GM12875 (cell line): ENCODE data around the gene NUP210.

Experiments
- H3K4me3 ChIP-seq: one replicate; pipeline ENCODE4 v1.5.1; 2011; ENCODE audit warnings: low read depth, low read length, control low read depth
- TF ChIP-seq, protein P1 (sequence below): IDR thresholded peaks from 2 replicates; pipeline ENCODE4 v1.5.1; 2011; ENCODE audit warnings: low read depth, mild to moderate bottlenecking, control low read depth, inconsistent platforms, low read length, moderate library complexity, borderline replicate concordance; ENCODE audit not compliant: insufficient read depth

Gene NUP210

DNA sequence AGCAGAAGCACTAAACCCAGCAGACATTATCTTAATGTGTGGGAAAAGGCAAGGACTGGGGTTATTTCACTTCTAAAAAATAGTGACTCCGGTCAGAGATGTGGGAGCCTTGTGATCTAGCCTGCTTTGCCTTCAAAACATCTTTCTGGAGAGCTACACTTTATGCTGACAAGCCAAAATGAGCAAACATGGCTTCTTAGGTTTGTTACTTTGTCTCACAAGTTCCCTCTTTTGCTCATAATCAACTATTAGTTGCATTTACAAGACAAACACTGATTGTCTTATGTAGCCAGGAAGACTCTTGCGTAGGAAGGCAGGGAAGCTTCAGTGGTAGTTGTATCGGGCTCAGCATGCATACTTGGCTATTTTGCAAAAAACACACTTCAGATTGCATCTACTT is 129.2 kb downstream of the NUP210 start:
- no peak overlapping the region for H3K4me3 ChIP-seq
- TF ChIP-seq, protein P1, sequence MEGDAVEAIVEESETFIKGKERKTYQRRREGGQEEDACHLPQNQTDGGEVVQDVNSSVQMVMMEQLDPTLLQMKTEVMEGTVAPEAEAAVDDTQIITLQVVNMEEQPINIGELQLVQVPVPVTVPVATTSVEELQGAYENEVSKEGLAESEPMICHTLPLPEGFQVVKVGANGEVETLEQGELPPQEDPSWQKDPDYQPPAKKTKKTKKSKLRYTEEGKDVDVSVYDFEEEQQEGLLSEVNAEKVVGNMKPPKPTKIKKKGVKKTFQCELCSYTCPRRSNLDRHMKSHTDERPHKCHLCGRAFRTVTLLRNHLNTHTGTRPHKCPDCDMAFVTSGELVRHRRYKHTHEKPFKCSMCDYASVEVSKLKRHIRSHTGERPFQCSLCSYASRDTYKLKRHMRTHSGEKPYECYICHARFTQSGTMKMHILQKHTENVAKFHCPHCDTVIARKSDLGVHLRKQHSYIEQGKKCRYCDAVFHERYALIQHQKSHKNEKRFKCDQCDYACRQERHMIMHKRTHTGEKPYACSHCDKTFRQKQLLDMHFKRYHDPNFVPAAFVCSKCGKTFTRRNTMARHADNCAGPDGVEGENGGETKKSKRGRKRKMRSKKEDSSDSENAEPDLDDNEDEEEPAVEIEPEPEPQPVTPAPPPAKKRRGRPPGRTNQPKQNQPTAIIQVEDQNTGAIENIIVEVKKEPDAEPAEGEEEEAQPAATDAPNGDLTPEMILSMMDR = no peak

DNA sequence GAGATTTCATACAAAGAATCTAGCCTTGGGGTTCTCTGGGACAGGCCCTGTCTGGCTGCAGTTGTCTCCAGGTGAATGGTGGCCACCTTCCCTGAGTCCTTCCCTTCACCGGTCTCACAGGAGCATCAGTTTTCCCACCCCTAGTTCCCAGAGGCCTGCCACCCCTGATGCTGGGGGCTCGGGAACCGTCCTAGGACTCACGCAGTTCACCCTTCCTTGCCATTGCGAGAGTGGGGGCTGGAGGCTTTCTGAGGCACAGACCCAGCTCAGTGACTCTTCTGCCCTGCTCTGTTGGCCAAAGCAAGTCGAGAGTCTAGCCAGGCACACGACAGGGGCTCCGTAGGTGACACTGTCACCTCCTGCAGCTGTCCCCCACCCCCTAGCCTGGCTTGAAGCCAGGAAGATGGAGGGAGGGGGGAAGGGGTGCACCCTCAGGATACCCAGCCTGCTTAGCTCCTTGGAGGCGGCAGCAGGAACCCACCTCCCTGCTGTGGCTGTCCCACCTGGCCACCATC is 130.3 kb downstream of the NUP210 start:
- no peak overlapping the region for H3K4me3 ChIP-seq
- TF ChIP-seq, protein P1 = no peak

DNA sequence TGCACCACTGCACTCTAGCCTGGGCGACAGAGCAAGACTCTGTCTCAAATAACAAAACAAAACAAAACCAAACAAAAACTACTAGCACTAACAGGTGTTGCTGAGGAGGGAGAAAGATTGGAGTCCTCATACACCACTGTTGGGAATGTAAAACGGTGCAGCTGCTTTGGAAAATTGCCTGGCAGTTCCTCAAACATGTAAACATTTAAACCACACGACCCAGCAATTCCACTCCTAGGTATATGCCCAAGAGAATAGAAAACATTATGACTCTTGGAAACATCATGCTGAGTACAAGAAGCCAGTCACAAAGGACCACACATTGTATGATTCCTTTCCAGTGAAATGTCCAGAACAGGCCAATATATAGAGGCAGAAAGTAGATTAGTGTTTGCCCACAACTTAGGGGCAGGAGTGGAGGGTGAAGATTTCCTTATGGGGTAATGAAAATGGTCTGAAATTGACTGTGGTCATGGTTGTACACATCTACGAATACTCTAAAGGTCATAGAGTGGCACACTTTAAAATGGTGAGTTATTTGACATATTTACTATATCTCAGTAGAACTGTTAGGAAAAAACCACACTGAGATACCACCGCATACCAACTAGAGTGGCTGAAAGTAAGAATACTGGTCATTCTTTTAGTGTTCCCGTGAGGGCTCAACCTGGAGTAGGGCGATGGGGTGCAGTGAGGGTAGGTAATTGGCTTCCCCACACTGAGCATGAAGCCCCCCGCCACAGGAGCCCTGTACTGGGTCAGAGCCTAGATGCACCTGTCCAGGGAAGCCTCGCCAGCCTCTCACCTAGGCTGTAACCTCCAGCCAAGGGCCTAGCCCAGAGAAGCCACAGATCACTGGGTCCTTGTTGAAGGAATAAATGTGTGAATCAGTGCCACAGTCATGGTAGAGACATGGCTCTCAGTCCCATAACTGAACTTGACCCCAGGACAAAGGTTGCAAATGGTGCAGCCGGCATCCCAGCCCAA is 131.1 kb downstream of the NUP210 start:
- no peak overlapping the region for H3K4me3 ChIP-seq
- TF ChIP-seq, protein P1 = no peak

DNA sequence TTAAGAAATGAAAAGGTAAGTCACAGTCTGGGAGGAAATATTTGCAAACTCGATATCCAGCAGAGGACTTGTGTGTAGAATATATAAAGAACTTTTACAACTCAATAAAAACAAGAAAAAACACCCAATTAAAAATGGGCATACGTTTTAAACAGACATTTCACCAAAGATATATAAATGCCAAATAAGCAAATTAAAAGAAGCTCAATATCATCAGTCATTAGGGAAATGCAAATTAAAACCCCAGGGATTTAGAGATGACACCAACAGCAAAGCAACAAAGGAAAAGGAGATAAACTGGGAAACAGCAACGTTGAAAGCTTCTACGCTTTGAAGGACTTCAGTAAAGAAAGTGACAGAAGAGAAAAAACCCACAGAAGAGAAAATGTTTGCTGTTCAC is 132.3 kb downstream of the NUP210 start:
- no peak overlapping the region for H3K4me3 ChIP-seq
- TF ChIP-seq, protein P1 = no peak

DNA sequence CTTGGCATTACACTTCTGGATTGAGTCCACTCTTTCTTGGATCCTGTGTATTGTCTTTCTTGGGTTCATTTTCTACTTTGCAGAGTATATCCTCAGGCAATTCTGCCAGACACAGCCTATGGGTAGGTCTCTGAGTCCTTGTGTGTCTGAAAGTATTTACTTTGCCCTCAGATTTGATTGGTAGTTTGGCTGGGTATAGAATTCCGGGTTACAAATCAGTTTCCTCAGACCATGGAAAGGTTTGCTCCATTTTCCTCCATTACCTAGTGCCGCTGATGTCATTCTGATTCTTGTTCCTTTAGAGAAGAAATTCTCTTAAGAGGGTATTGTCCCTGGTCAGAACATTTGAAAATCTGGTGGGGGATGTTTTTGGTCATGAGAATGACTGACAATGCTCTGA is 133.2 kb downstream of the NUP210 start:
- TF ChIP-seq, protein P1 = no peak

DNA sequence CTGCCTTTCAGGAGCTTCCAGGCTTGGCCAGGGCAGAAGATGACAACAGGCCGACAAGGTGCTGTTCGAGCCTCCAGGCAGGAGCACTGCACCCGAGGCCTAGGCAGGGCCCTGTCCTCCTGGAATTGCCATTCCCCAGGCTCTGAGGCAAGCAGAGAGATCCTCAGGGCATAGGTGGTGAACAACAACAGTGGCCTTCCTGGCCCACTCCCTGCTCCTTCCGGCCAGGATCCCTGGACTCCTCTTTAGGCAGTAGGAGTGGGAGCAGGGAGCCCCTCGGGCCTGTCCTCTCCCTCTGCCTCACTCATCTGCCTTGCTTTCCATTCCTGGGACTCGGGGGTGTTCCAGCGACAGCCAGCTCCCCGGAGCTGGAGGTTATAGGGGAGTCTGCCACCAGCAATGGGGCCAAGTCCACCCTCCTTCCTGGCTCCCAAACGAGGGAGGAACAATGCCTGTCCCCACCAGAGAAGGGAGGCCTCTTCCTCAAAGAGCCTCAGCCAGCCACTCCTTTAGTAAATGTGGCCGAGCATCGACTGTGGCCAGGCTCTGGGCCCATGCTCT is 135.0 kb downstream of the NUP210 start:
- TF ChIP-seq, protein P1 = no peak
- H3K4me3 ChIP-seq = no peak overlapping the region

More for the DNA sequence above, 133.2 kb downstream of the NUP210 start:
- no peak overlapping the region for H3K4me3 ChIP-seq
